Muscle of leg (tissue), 11 donors: ENCODE data around the gene GABARAPL2. TPM values are rescaled to one million over a fixed set of nuclear protein-coding genes. Genes with fewer than 3 reads are reported as not detected.
"Not testable (repeated sequence)": the region's sequence is repeated elsewhere in the genome, so short reads cannot be mapped to it uniquely, and the experiment has no call there.

Experiments used
- DNase-seq: peaks from one replicate; pipeline ENCODE4 v3.0.0; 2013
- H3K27ac ChIP-seq: one replicate; pipeline ENCODE4 v1.5.1; 2013; ENCODE audit warnings: mild to moderate bottlenecking, low read length, control low read depth
- H3K27me3 ChIP-seq: one replicate; pipeline ENCODE4 v1.6.1; 2013; ENCODE audit warnings: low read length; ENCODE audit not compliant: control insufficient read depth, insufficient read depth
- H3K36me3 ChIP-seq: one replicate; pipeline ENCODE4 v1.6.1; 2013; ENCODE audit warnings: low read length; ENCODE audit not compliant: control insufficient read depth, insufficient read depth
- H3K4me1 ChIP-seq: one replicate; pipeline ENCODE4 v1.6.1; 2013; ENCODE audit warnings: low read length; ENCODE audit not compliant: control insufficient read depth, insufficient read depth
- H3K4me3 ChIP-seq: one replicate; pipeline ENCODE4 v1.5.1; 2013; ENCODE audit warnings: low read length, control low read depth
- H3K9me3 ChIP-seq: replicated peaks from 2 replicates; pipeline ENCODE4 v1.6.1; 2013; ENCODE audit warnings: low read depth, low read length; ENCODE audit not compliant: control insufficient read depth
- WGBS: methylation state at CpG from one replicate; pipeline ENCODE4 v1.1.5; 2013; ENCODE audit warnings: missing lambda C conversion rate; ENCODE audit not compliant: insufficient coverage; 5-methylcytosine and 5-hydroxymethylcytosine counted together
- polyA plus RNA-seq, 8 donors: library from polyadenylated mRNA; unstranded; fragments of 120-200 nt; gene quantifications; one replicate each; pipeline versions ENCODE4 v1.2.1 to v1.2.3, GENCODE V29; 2013; ENCODE audit warnings: inconsistent platforms in 1 of 8, low replicate concordance in 1 of 8; ENCODE audit not compliant: insufficient read length in 8 of 8, insufficient read depth in 1 of 8
- total RNA-seq: library from RNA; stranded (reverse); fragments of 120-200 nt; gene quantifications from one replicate; pipeline ENCODE4 v1.2.4, GENCODE V29; 2013

GABARAPL2 gene
- total and polyA plus RNA-seq, 9 donors: 122 to 146 (median 133) TPM

GRCh38 chr16:75548456-75548855 lies 17.7 kb upstream of the GABARAPL2 start:
- not testable (repeated sequence) for H3K27ac ChIP-seq, H3K9me3 ChIP-seq, H3K4me1 ChIP-seq, H3K4me3 ChIP-seq, H3K27me3 ChIP-seq, H3K36me3 ChIP-seq, DNase-seq
- 97% methylated on average over 3 of the region's 9 CpGs for WGBS

- DNase-seq: peak; percentile 71
- Histone ChIP-seq H3K4me1 (peaks cover 1% of the 10 kb centered on the region), H3K27ac (peak overlapping the region; percentile 69), H3K4me3 (no peak overlapping the region), H3K27me3 (no peaks in the 10 kb centered on the region), H3K9me3 (no peaks in the 10 kb centered on the region), H3K36me3 (no peaks in the 10 kb centered on the region)
- WGBS: 63% methylated on average over 2 of the region's 7 CpGs
Observed at GRCh38 chr16:75550211-75550662, 15.9 kb upstream of the GABARAPL2 start.

GRCh38 chr16:75552951-75553350 lies 13.2 kb upstream of the GABARAPL2 start:
- Histone ChIP-seq H3K27ac (peak overlapping the region; percentile 45), H3K4me3 (no peak overlapping the region), H3K4me1 (peaks cover 14% of the 10 kb centered on the region), H3K9me3 (no peaks in the 10 kb centered on the region), H3K36me3 (no peaks in the 10 kb centered on the region), H3K27me3 (no peaks in the 10 kb centered on the region)
- DNase-seq: peak; percentile 22
- WGBS: 100% methylated on average over 1 of the region's 2 CpGs

- Histone ChIP-seq H3K9me3 (no peaks in the 10 kb centered on the region), H3K4me1 (peaks cover 18% of the 10 kb centered on the region), H3K36me3 (no peaks in the 10 kb centered on the region), H3K27me3 (no peaks in the 10 kb centered on the region), H3K27ac (peak overlapping the region; percentile 91), H3K4me3 (peak overlapping the region; percentile 58)
- peak; percentile 96 for DNase-seq
- 0% methylated on average over 22 of the region's 26 CpGs for WGBS
Observed at GRCh38 chr16:75555213-75555706, 10.9 kb upstream of the GABARAPL2 start.

GRCh38 chr16:75555707-75556430 lies 10.3 kb upstream of the GABARAPL2 start, which contains the start of gene TMEM231:
TSS of gene TMEM231 (minus strand) at chr16:75556252. CDS start at chr16:75556209, 43 bp downstream.
- H3K4me3 ChIP-seq: peak within 1 kb of the TSS; percentile 58
- H3K27ac ChIP-seq: peak within 1 kb of the TSS; percentile 91
- DNase-seq: peak; percentile 98
- WGBS: under 1% methylated on average over 75 of the region's 75 CpGs
- peaks cover 18% of the 10 kb centered on the region for H3K4me1 ChIP-seq
- H3K9me3 ChIP-seq: no peaks in the 10 kb centered on the region
- H3K27me3 ChIP-seq: no peaks in the 10 kb centered on the region
- no peaks in the 10 kb centered on the region for H3K36me3 ChIP-seq

GRCh38 chr16:75556431-75556950 lies 9.7 kb upstream of the GABARAPL2 start:
- no peak for DNase-seq
- Histone ChIP-seq H3K4me1 (peaks cover 18% of the 10 kb centered on the region), H3K4me3 (peak overlapping the region; percentile 58), H3K27ac (peak overlapping the region; percentile 91), H3K27me3 (no peaks in the 10 kb centered on the region), H3K36me3 (no peaks in the 10 kb centered on the region), H3K9me3 (no peaks in the 10 kb centered on the region)
- WGBS: 19% methylated on average over 12 of the region's 16 CpGs

- no peaks in the 10 kb centered on the region for H3K36me3 ChIP-seq
- H3K4me1 ChIP-seq: peaks cover 18% of the 10 kb centered on the region
- H3K4me3 ChIP-seq: no peak overlapping the region
- no peaks in the 10 kb centered on the region for H3K9me3 ChIP-seq
- no peaks in the 10 kb centered on the region for H3K27me3 ChIP-seq
- 95% methylated on average over 2 of the region's 2 CpGs for WGBS
- no peak overlapping the region for H3K27ac ChIP-seq
- no peak for DNase-seq
Observed at GRCh38 chr16:75558846-75559401, 7.3 kb upstream of the GABARAPL2 start.

GRCh38 chr16:75559564-75560372 lies 6.4 kb upstream of the GABARAPL2 start:
- H3K4me3 ChIP-seq: no peak overlapping the region
- 67% methylated on average over 3 of the region's 10 CpGs for WGBS
- H3K27ac ChIP-seq: peak overlapping the region; percentile 70
- DNase-seq: peak; percentile 79
- H3K36me3 ChIP-seq: no peaks in the 10 kb centered on the region
- peaks cover 18% of the 10 kb centered on the region for H3K4me1 ChIP-seq
- no peaks in the 10 kb centered on the region for H3K9me3 ChIP-seq
- H3K27me3 ChIP-seq: no peaks in the 10 kb centered on the region

GRCh38 chr16:75565640-75566039 lies 539 bp upstream of the GABARAPL2 start:
- H3K36me3 ChIP-seq: peaks cover 32% of the 10 kb centered on the region
- no peaks in the 10 kb centered on the region for H3K27me3 ChIP-seq
- no peak for DNase-seq
- H3K4me1 ChIP-seq: peaks cover 20% of the 10 kb centered on the region
- 3% methylated on average over 9 of the region's 15 CpGs for WGBS
- no peaks in the 10 kb centered on the region for H3K9me3 ChIP-seq
- H3K4me3 ChIP-seq: peak overlapping the region; percentile 95
- peak overlapping the region; percentile 74 for H3K27ac ChIP-seq
